HEK293 (cell line): ENCODE measurements around the gene ZNRF1.

Experiments
- CTCF ChIA-PET: fragments of 350-600 bp; formaldehyde crosslinking; extraction: SDS; loops from one replicate; lab custom pipeline; 2021; ENCODE audit warnings: antibody characterized with exemption; lab: Yijun Ruan, JAX
- POLR2A ChIA-PET: fragments of 300-600 bp; formaldehyde crosslinking; extraction: SDS; loops from one replicate; lab custom pipeline; 2020; ENCODE audit warnings: antibody characterized with exemption, inconsistent platforms; lab: Yijun Ruan, JAX
- H3K27ac ChIP-seq: fragments of 200-500 bp; sonication (Bioruptor generic); 2 replicates; pipeline ENCODE4 v1.5.1; 2014; ENCODE audit warnings: low read depth, low read length, control low read depth, inconsistent platforms; ENCODE audit errors: extremely low read depth
- H3K36me3 ChIP-seq, 2 experiments: fragments of 200-500 bp in 1 of 2; sonication (Bioruptor generic) in 1 of 2; 1 replicate in 1 of 2; 2 replicates in 1 of 2; pipeline ENCODE4 v1.5.1; 2014 to 2017; ENCODE audit warnings: inconsistent platforms in 2 of 2, low read length in 2 of 2; ENCODE audit not compliant: control insufficient read depth in 2 of 2, insufficient read depth in 1 of 2
- H3K4me1 ChIP-seq: fragments of 200-500 bp; sonication (Bioruptor generic); 2 replicates; pipeline ENCODE4 v1.5.1; 2014; ENCODE audit warnings: mild to moderate bottlenecking, low read length, inconsistent platforms; ENCODE audit not compliant: control insufficient read depth, insufficient read depth
- H3K4me3 ChIP-seq: 2 replicates; pipeline ENCODE4 v1.5.1; 2011; ENCODE audit warnings: low read depth, mild to moderate bottlenecking, control low read depth, low read length, moderate library complexity
- H3K9me3 ChIP-seq: fragments of 200-500 bp; sonication (Bioruptor generic); 2 replicates; pipeline ENCODE4 v1.5.1; 2014; ENCODE audit warnings: low read depth, low read length, inconsistent platforms; ENCODE audit not compliant: control insufficient read depth, insufficient read depth
- EGR2 ChIP-seq: fragments of 450-650 bp; formaldehyde crosslinking; IDR thresholded peaks from 2 replicates; pipeline ENCODE4 v1.5.1; 2016; ENCODE audit warnings: low read depth, missing biosample characterization, missing genetic modification characterization
- HOXC10 ChIP-seq: sonication (generic); formaldehyde crosslinking; IDR thresholded peaks from 2 replicates; pipeline ENCODE4 v1.8.1; 2023; ENCODE audit warnings: mild to moderate bottlenecking, missing genetic modification reagents
- INSM2 ChIP-seq: fragments of 450-650 bp; formaldehyde crosslinking; IDR thresholded peaks from 2 replicates; pipeline ENCODE4 v1.5.1; 2016; ENCODE audit warnings: missing biosample characterization, missing genetic modification characterization
- MYNN ChIP-seq: fragments of 450-650 bp; formaldehyde crosslinking; IDR thresholded peaks from 2 replicates; pipeline ENCODE4 v1.5.1; 2016; ENCODE audit warnings: missing biosample characterization, missing genetic modification characterization, borderline replicate concordance
- PRDM10 ChIP-seq: fragments of 450-650 bp; formaldehyde crosslinking; IDR thresholded peaks from 2 replicates; pipeline ENCODE4 v1.5.1; 2016; ENCODE audit warnings: missing biosample characterization, missing genetic modification characterization
- ZBTB17 ChIP-seq: fragments of 450-650 bp; formaldehyde crosslinking; IDR thresholded peaks from 2 replicates; pipeline ENCODE4 v1.5.1; 2016; ENCODE audit warnings: missing biosample characterization, missing genetic modification characterization
- ZBTB26 ChIP-seq: fragments of 450-650 bp; formaldehyde crosslinking; optimal IDR thresholded peaks from 2 replicates; pipeline ENCODE3; 2016; ENCODE audit warnings: missing biosample characterization, mild to moderate bottlenecking, missing genetic modification characterization
- ZFHX2 ChIP-seq: fragments of 450-650 bp; formaldehyde crosslinking; conservative IDR thresholded peaks from 2 replicates; pipeline ENCODE4 v1.5.1; 2016; ENCODE audit warnings: missing biosample characterization, missing genetic modification characterization
- ZNF133 ChIP-seq: fragments of 450-650 bp; formaldehyde crosslinking; IDR thresholded peaks from 2 replicates; pipeline ENCODE4 v1.5.1; 2016; ENCODE audit warnings: missing biosample characterization, missing genetic modification characterization
- ZNF169 ChIP-seq: fragments of 450-650 bp; formaldehyde crosslinking; IDR thresholded peaks from 2 replicates; pipeline ENCODE4 v1.5.1; 2016; ENCODE audit warnings: missing biosample characterization, missing genetic modification characterization
- ZNF292 ChIP-seq: fragments of 450-650 bp; formaldehyde crosslinking; IDR thresholded peaks from 2 replicates; pipeline ENCODE4 v1.5.1; 2016; ENCODE audit warnings: low read depth, missing biosample characterization, missing genetic modification characterization, borderline replicate concordance
- ZNF623 ChIP-seq: fragments of 450-650 bp; formaldehyde crosslinking; IDR thresholded peaks from 2 replicates; pipeline ENCODE4 v1.5.1; 2016; ENCODE audit warnings: missing biosample characterization, missing genetic modification characterization
- ZNF629 ChIP-seq: fragments of 450-650 bp; formaldehyde crosslinking; IDR thresholded peaks from 2 replicates; pipeline ENCODE4 v1.5.1; 2017; ENCODE audit warnings: missing biosample characterization, missing genetic modification characterization

The ZNRF1 gene

GRCh38 chr16:75070012-75070841, 71.4 kb downstream of the ZNRF1 start:
- Histone ChIP-seq H3K27ac (no peak overlapping the region), H3K9me3 (no peaks in the 10 kb centered on the region), H3K36me3 (no peaks in the 10 kb centered on the region), H3K4me1 (no peaks in the 10 kb centered on the region), H3K4me3 (no peak overlapping the region)
- ChIA-PET CTCF (no interaction called here), POLR2A (no interaction called here)
- 0 out of 2 replicates have a peak, but pooled peaks have one; percentile 39 for TF ChIP-seq ZFHX2
- no peak for TF ChIP-seq MYNN (tag by site-specific recombination)
- TF ChIP-seq INSM2 (tag by site-specific recombination): no peak
- no peak for TF ChIP-seq PRDM10 (tag by site-specific recombination)
- no peak for TF ChIP-seq ZNF169
- no peak for TF ChIP-seq ZNF133
- TF ChIP-seq EGR2 (tag by site-specific recombination): 0 out of 2 replicates have a peak, but pooled peaks have one; percentile 11
- 0 out of 2 replicates have a peak, but pooled peaks have one; percentile 42 for TF ChIP-seq ZNF629
- TF ChIP-seq ZNF292 (tag by site-specific recombination): no peak
- no peak for TF ChIP-seq ZBTB17 (tag by site-specific recombination)
- no peak for TF ChIP-seq HOXC10 (CRISPR knock-in tag)

- no peak overlapping the region for H3K27ac ChIP-seq
- POLR2A ChIA-PET: no interaction called here
Measured at GRCh38 chr16:75071621-75072020, 72.8 kb downstream of the ZNRF1 start.

More at GRCh38 chr16:75071621-75072020, 72.8 kb downstream of the ZNRF1 start:
- no peaks in the 10 kb centered on the region for H3K9me3 ChIP-seq
- TF ChIP-seq ZNF623 (tag by site-specific recombination) (peak; percentile 83), ZBTB26 (tag by site-specific recombination) (no peak)
- TF ChIP-seq, all 188 proteins: peak for 1
- Histone ChIP-seq H3K4me1 (no peaks in the 10 kb centered on the region), H3K36me3 (no peaks in the 10 kb centered on the region), H3K4me3 (no peak overlapping the region)
- CTCF ChIA-PET: interaction anchor here (0.6 to 1.1 kb wide), 2 partner anchors 8 to 185 kb away, joined by 3 to 4 read pairs; no protein-coding TSS in a partner anchor
